GM10248 (cell line): ENCODE data around the gene HPS5.

ENCODE experiments used
- CTCF ChIA-PET: fragments of 300-600 bp; sonication (Branson Sonifier 250); formaldehyde crosslinking; extraction: SDS; loops from one replicate; lab custom pipeline; 2021; ENCODE audit warnings: antibody characterized with exemption; lab: Yijun Ruan, JAX
- POLR2A ChIA-PET: fragments of 350-650 bp; sonication (Branson Sonifier 250); formaldehyde crosslinking; extraction: SDS; loops from one replicate; lab custom pipeline; 2020; ENCODE audit warnings: antibody characterized with exemption; lab: Yijun Ruan, JAX
- DNase-seq: peaks from one replicate; pipeline ENCODE4 v3.0.0; 2012; ENCODE audit errors: extremely low spot score
- TF ChIP-seq, protein P1 (sequence below): IDR thresholded peaks from 2 replicates; pipeline ENCODE4 v1.5.1; 2012; ENCODE audit warnings: mild to moderate bottlenecking, low read depth; ENCODE audit errors: extremely low read depth, missing control alignments, control extremely low read depth

Gene HPS5, protein sequence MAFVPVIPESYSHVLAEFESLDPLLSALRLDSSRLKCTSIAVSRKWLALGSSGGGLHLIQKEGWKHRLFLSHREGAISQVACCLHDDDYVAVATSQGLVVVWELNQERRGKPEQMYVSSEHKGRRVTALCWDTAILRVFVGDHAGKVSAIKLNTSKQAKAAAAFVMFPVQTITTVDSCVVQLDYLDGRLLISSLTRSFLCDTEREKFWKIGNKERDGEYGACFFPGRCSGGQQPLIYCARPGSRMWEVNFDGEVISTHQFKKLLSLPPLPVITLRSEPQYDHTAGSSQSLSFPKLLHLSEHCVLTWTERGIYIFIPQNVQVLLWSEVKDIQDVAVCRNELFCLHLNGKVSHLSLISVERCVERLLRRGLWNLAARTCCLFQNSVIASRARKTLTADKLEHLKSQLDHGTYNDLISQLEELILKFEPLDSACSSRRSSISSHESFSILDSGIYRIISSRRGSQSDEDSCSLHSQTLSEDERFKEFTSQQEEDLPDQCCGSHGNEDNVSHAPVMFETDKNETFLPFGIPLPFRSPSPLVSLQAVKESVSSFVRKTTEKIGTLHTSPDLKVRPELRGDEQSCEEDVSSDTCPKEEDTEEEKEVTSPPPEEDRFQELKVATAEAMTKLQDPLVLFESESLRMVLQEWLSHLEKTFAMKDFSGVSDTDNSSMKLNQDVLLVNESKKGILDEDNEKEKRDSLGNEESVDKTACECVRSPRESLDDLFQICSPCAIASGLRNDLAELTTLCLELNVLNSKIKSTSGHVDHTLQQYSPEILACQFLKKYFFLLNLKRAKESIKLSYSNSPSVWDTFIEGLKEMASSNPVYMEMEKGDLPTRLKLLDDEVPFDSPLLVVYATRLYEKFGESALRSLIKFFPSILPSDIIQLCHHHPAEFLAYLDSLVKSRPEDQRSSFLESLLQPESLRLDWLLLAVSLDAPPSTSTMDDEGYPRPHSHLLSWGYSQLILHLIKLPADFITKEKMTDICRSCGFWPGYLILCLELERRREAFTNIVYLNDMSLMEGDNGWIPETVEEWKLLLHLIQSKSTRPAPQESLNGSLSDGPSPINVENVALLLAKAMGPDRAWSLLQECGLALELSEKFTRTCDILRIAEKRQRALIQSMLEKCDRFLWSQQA

DNA sequence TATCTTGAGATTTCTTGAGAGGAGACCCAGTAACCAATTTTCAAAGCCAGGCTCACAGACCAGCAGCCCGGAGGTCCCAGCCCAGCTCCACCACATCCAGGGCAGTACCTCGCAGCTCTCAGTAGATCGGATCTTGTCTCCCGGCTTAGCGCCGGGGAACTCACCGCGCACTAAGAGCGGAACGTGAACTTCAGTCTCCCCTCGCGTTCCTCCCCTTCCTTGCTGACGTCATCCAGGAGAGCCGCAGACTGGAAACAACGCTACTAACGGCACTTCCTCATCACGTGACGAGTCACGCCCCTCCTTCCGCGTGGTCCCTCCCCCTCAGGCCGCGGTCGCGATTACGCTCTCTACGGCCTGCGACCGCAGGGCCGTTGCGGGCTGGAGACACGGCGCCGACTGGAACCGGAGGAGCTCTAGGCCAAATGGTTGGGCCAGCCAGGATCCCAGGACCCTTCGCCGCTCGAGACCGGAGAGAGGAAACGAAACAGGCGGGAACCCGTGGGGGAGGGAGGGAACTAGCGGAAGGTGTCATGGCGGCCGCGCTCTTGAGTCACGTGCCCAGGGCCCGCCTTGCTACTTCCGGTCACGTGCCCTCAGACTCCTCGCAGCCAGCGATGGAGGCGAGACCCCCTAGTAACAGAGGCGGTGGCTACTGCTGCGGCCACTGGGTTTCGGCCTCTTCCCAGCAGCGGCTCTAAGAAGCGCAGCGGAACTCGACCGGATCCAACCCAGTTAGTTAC is at the start of gene HPS5, which contains the start of gene GTF2H1:
Gene HPS5 (minus strand): TSS at position 172 of the 743 bp plus-strand sequence. CDS start 4,282 bp downstream, outside the sequence.
Gene GTF2H1 (plus strand): TSS at position 599 of the 743 bp plus-strand sequence. CDS start 10,508 bp downstream, outside the sequence.
- DNase-seq, result peak; percentile 96
- CTCF ChIA-PET, result interaction anchor here (1.4 to 2.3 kb wide), 4 partner anchors 10 to 79 kb away, joined by 3 to 11 read pairs (median 6); no protein-coding TSS in a partner anchor
- TF ChIP-seq, protein P1, sequence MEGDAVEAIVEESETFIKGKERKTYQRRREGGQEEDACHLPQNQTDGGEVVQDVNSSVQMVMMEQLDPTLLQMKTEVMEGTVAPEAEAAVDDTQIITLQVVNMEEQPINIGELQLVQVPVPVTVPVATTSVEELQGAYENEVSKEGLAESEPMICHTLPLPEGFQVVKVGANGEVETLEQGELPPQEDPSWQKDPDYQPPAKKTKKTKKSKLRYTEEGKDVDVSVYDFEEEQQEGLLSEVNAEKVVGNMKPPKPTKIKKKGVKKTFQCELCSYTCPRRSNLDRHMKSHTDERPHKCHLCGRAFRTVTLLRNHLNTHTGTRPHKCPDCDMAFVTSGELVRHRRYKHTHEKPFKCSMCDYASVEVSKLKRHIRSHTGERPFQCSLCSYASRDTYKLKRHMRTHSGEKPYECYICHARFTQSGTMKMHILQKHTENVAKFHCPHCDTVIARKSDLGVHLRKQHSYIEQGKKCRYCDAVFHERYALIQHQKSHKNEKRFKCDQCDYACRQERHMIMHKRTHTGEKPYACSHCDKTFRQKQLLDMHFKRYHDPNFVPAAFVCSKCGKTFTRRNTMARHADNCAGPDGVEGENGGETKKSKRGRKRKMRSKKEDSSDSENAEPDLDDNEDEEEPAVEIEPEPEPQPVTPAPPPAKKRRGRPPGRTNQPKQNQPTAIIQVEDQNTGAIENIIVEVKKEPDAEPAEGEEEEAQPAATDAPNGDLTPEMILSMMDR, result no peak
- POLR2A ChIA-PET, result interaction anchor here (0.7 to 1.2 kb wide), 5 partner anchors 9 to 400 kb away, joined by 3 to 4 read pairs (median 4); partner anchors contain the start of gene LDHA

DNA sequence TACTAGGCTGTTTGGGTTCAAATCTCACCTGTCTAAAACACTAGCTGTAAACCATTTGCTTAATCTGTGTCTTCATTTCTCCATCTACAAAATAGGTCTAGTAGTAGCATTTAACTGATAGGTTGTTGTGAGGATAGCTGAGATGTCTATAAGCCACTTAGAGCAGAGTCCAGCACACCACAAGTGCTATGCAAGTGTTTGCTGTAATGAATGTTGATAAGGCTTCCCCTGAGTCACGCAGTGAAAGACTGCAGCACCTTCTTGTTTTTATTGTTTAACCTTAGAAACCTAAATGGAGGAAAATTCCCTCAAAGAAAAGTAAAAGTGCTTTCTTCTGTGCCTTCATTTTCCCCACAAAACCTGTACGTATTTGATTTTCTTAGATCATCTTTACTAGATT is 49.3 kb upstream of the HPS5 start:
- CTCF ChIA-PET, result interaction anchor here (0.6 to 1.1 kb wide), 2 partner anchors 13 to 360 kb away, joined by 3 to 4 read pairs; no protein-coding TSS in a partner anchor
- TF ChIP-seq, protein P1, result no peak
- POLR2A ChIA-PET, result no interaction called here
- DNase-seq, result no peak

DNA sequence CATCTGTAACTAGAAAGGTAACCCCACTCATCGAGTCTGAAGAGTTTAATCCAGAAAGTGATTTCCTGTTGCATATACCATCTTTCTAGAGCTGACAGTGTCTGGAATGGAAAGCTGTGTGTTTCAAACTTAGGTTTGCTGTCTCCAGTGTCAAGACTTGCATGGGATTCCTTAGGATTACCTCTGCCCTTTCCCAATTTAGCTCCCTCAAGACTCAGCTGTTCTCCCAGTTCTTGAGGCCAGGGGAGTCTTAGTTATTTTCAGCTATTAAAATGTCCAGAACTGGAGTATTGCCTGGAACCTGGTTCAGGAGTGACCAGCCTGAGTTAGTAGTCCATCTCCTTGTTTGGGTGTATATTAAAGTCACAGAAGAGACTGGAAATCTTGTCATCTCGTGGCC is 47.5 kb upstream of the HPS5 start:
- ChIA-PET POLR2A (no interaction called here), CTCF (interaction anchor here (1.5 to 2.0 kb wide), 3 partner anchors 9 to 125 kb away, joined by 3 to 5 read pairs (median 4); no protein-coding TSS in a partner anchor)
- no peak for DNase-seq
- TF ChIP-seq, protein P1, result no peak

GRCh38 chr11:18368221-18368620 is 46.3 kb upstream of the HPS5 start:
- CTCF ChIA-PET, result interaction anchor here (0.6 kb wide), 1 partner anchor 13 kb away, joined by 3 read pairs; no protein-coding TSS in a partner anchor
- POLR2A ChIA-PET, result interaction anchor here (0.9 kb wide), 1 partner anchor 26 kb away, joined by 8 read pairs; the partner anchor contains the start of gene LDHA
- no peak for DNase-seq
- TF ChIP-seq, protein P1, result no peak

DNA sequence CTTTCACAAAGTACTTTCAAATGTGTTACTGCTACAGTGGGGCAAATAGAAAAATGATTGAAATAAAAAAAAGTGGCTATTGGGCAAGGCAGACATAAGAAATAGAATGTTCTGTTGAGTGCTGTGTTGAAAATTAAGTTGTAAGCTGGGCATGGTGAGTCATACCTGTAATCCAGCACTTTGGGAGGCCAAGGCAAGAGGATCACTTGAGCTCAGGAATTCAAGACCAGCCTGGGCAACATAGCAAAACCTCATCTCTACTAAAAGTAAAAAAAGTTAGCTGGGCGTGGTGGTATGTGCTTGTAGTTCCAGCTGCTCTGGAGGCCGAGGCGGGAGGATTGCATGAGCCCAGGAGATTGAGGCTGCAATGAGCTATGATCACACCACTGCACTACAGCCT is 45.5 kb upstream of the HPS5 start:
- DNase-seq, result no peak
- CTCF ChIA-PET, result interaction anchor here (0.8 to 0.9 kb wide), 2 partner anchors 11 to 28 kb away, joined by 3 read pairs; no protein-coding TSS in a partner anchor
- POLR2A ChIA-PET, result interaction anchor here (0.9 kb wide), 1 partner anchor 27 kb away, joined by 8 read pairs; the partner anchor contains the start of gene LDHA
- TF ChIP-seq, protein P1, result no peak
